ENCODE results near the gene REV1.

DNA sequence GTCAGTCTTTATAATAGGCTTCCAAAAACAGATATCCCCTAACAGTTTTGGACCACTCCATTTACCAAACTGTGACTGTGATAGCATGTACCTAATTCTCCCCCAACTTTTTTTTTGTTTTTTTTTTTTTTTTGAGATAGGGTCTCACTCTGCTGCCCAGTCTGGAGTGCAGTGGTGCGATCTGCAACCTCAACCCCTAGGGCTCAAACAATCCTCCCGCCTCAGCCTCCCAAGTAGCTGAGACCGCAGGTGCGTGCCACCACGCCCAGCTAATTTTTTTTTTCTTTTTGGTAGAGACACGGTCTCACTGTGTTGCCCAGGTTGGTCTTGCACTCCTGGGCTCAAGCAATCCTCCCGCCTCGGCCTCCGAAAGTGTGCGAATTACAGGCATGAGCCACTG, 52.9 kb downstream of the REV1 start:
- TF ChIP-seq, protein P1, sequence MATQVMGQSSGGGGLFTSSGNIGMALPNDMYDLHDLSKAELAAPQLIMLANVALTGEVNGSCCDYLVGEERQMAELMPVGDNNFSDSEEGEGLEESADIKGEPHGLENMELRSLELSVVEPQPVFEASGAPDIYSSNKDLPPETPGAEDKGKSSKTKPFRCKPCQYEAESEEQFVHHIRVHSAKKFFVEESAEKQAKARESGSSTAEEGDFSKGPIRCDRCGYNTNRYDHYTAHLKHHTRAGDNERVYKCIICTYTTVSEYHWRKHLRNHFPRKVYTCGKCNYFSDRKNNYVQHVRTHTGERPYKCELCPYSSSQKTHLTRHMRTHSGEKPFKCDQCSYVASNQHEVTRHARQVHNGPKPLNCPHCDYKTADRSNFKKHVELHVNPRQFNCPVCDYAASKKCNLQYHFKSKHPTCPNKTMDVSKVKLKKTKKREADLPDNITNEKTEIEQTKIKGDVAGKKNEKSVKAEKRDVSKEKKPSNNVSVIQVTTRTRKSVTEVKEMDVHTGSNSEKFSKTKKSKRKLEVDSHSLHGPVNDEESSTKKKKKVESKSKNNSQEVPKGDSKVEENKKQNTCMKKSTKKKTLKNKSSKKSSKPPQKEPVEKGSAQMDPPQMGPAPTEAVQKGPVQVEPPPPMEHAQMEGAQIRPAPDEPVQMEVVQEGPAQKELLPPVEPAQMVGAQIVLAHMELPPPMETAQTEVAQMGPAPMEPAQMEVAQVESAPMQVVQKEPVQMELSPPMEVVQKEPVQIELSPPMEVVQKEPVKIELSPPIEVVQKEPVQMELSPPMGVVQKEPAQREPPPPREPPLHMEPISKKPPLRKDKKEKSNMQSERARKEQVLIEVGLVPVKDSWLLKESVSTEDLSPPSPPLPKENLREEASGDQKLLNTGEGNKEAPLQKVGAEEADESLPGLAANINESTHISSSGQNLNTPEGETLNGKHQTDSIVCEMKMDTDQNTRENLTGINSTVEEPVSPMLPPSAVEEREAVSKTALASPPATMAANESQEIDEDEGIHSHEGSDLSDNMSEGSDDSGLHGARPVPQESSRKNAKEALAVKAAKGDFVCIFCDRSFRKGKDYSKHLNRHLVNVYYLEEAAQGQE (IDR thresholded peaks at IDR 0.05; ENCODE audit: insufficient replicate concordance, low read depth) = no peak
- TF ChIP-seq, protein P2, sequence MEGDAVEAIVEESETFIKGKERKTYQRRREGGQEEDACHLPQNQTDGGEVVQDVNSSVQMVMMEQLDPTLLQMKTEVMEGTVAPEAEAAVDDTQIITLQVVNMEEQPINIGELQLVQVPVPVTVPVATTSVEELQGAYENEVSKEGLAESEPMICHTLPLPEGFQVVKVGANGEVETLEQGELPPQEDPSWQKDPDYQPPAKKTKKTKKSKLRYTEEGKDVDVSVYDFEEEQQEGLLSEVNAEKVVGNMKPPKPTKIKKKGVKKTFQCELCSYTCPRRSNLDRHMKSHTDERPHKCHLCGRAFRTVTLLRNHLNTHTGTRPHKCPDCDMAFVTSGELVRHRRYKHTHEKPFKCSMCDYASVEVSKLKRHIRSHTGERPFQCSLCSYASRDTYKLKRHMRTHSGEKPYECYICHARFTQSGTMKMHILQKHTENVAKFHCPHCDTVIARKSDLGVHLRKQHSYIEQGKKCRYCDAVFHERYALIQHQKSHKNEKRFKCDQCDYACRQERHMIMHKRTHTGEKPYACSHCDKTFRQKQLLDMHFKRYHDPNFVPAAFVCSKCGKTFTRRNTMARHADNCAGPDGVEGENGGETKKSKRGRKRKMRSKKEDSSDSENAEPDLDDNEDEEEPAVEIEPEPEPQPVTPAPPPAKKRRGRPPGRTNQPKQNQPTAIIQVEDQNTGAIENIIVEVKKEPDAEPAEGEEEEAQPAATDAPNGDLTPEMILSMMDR (IDR thresholded peaks at IDR 0.05; ENCODE audit: insufficient read depth, low read length) = no peak
- TF ChIP-seq POLR2AphosphoS5 (IDR thresholded peaks at IDR 0.05; ENCODE audit: low read depth) (no peak), SPI1 (IDR thresholded peaks at IDR 0.05; ENCODE audit: borderline replicate concordance, low read depth) (no peak), GABPA (IDR thresholded peaks at IDR 0.05; ENCODE audit: low read depth) (no peak)

All from HL-60 (cell line).